Breast epithelium (tissue), 4 donors: ENCODE results near the gene ERAL1. TPM values are rescaled to one million over a fixed set of nuclear protein-coding genes. Genes with fewer than 3 reads are reported as not detected.
A peak's percentile ranks its signal among the peaks of the same experiment; 100 is the strongest.
"Not testable (repeated sequence)": the region's sequence is repeated elsewhere in the genome, so short reads cannot be mapped to it uniquely, and the experiment has no call there.

Experiments used
- DNase-seq, 2 donors: peaks; one replicate each; pipeline ENCODE4 v3.0.0-alpha.2; 2019; ENCODE audit warnings: low spot score in 2 of 2
- H3K27ac ChIP-seq, 2 donors: fragments of 200-600 bp; sonication (generic) in 1 of 2; one replicate each; pipeline ENCODE4 v1.5.1; 2016 to 2019; ENCODE audit warnings: mild to moderate bottlenecking in 1 of 2
- H3K27me3 ChIP-seq, 2 donors: fragments of 200-600 bp; sonication (generic) in 1 of 2; one replicate each; pipeline versions ENCODE4 v1.5.1 to v1.6.0; 2017 to 2019; ENCODE audit warnings: control low read depth in 1 of 2, mild to moderate bottlenecking in 1 of 2
- H3K36me3 ChIP-seq: fragments of 200-600 bp; one replicate; pipeline ENCODE4 v1.5.1; 2019
- H3K4me1 ChIP-seq, 2 donors: fragments of 200-600 bp; sonication (generic); one replicate each; pipeline ENCODE4 v1.5.1; 2016 to 2019; ENCODE audit warnings: control low read depth in 1 of 2
- H3K4me3 ChIP-seq, 3 donors: fragments of 200-600 bp; sonication (generic); 1 replicate in 2 of 3; 2 replicates in 1 of 3; pipeline ENCODE4 v1.5.1; 2016 to 2019; ENCODE audit warnings: mild to moderate bottlenecking in 3 of 3, moderate library complexity in 2 of 3
- H3K9me3 ChIP-seq, 2 donors: fragments of 200-600 bp; sonication (generic) in 1 of 2; one replicate each; pipeline ENCODE4 v1.5.1; 2016 to 2019; ENCODE audit warnings: control low read depth in 1 of 2
- CTCF ChIP-seq, 3 donors: fragments of 450-650 bp; IDR thresholded peaks; one replicate each; pipeline ENCODE4 v1.5.1; 2016 to 2017; ENCODE audit warnings: antibody characterized with exemption in 3 of 3, mild to moderate bottlenecking in 3 of 3, moderate library complexity in 3 of 3
- POLR2A ChIP-seq: fragments of 450-650 bp; IDR thresholded peaks from one replicate; pipeline ENCODE4 v1.6.1; 2016; ENCODE audit warnings: antibody characterized with exemption, mild to moderate bottlenecking, moderate library complexity
- POLR2AphosphoS5 ChIP-seq, 3 donors: sonication (generic); formaldehyde crosslinking; IDR thresholded peaks; one replicate each; pipeline ENCODE4 v1.6.1; 2017; ENCODE audit warnings: antibody characterized with exemption in 3 of 3
- intact Hi-C: fragments of 100-400 bp; cut with DNase I; formaldehyde crosslinking; loops from one replicate; pipeline ENCODE4 v1.15.1; 2023; ENCODE audit warnings: low total_unique reads
- total RNA-seq, 3 donors: library from RNA; depleted of rRNA; stranded (reverse); fragments of >200 nt; gene quantifications; one replicate each; pipeline ENCODE4 v1.1.0, GENCODE V29; 2016

ERAL1 gene
- total RNA-seq, 3 donors from 2014 or later = 24.3 to 51.2 (median 26.4) TPM

- H3K9me3 ChIP-seq = no peaks in the 10 kb centered on the region
- no peak for DNase-seq
- H3K4me1 ChIP-seq = peaks cover 0 to 8% of the 10 kb centered on the region in 2 donors
- H3K4me3 ChIP-seq = no peak overlapping the region
- intact Hi-C loops = no loop called here
- no peaks in the 10 kb centered on the region for H3K36me3 ChIP-seq
- no peak for TF ChIP-seq POLR2A
- no peak for TF ChIP-seq POLR2AphosphoS5 (IDR thresholded peaks at IDR 0.05)
- no peak for TF ChIP-seq CTCF (IDR thresholded peaks at IDR 0.05)
- H3K27me3 ChIP-seq = no peaks in the 10 kb centered on the region
- no peak overlapping the region for H3K27ac ChIP-seq
These were observed 35.2 kb downstream of the ERAL1 start for GRCh38 chr17:28889996-28890395.

GRCh38 chr17:28891201-28891600 is 36.4 kb downstream of the ERAL1 start:
- H3K4me1 ChIP-seq = peaks cover 0 to 8% of the 10 kb centered on the region in 2 donors
- H3K4me3 ChIP-seq = no peak overlapping the region
- no peaks in the 10 kb centered on the region for H3K27me3 ChIP-seq
- peak overlapping the region in 1 of 2 donors; percentile 4 for H3K27ac ChIP-seq
- TF ChIP-seq POLR2A = no peak
- no peak for TF ChIP-seq POLR2AphosphoS5 (IDR thresholded peaks at IDR 0.05)
- no peak for TF ChIP-seq CTCF (IDR thresholded peaks at IDR 0.05)
- intact Hi-C loops = no loop called here
- no peak for DNase-seq
- no peaks in the 10 kb centered on the region for H3K9me3 ChIP-seq
- no peaks in the 10 kb centered on the region for H3K36me3 ChIP-seq

GRCh38 chr17:28892024-28892423 is 37.2 kb downstream of the ERAL1 start:
- DNase-seq = no peak
- intact Hi-C loops = no loop called here
- Histone ChIP-seq H3K4me3 (no peak overlapping the region), H3K36me3 (no peaks in the 10 kb centered on the region), H3K4me1 (peaks cover 0 to 8% of the 10 kb centered on the region in 2 donors), H3K9me3 (no peaks in the 10 kb centered on the region), H3K27me3 (no peaks in the 10 kb centered on the region), H3K27ac (no peak overlapping the region)
- TF ChIP-seq CTCF (IDR thresholded peaks at IDR 0.05) = no peak
- no peak for TF ChIP-seq POLR2AphosphoS5 (IDR thresholded peaks at IDR 0.05)
- TF ChIP-seq POLR2A = no peak

GRCh38 chr17:28893248-28894183 is 38.7 kb downstream of the ERAL1 start:
- intact Hi-C loops, H3K4me1 ChIP-seq, DNase-seq, H3K9me3 ChIP-seq, H3K36me3 ChIP-seq, H3K27me3 ChIP-seq: not testable (repeated sequence)
- Histone ChIP-seq H3K4me3 (peak overlapping the region in 1 of 3 donors; percentile 32), H3K27ac (peak overlapping the region; percentile 74 to 84)

GRCh38 chr17:28895794-28896447 is 41.1 kb downstream of the ERAL1 start:
- peaks cover 5 to 8% of the 10 kb centered on the region in 2 donors for H3K4me1 ChIP-seq

More at GRCh38 chr17:28895794-28896447, 41.1 kb downstream of the ERAL1 start:
- peak overlapping the region; percentile 89 to 91 (median 91) for H3K4me3 ChIP-seq
- H3K9me3 ChIP-seq = no peaks in the 10 kb centered on the region
- no peak for DNase-seq
- TF ChIP-seq CTCF (IDR thresholded peaks at IDR 0.05) (no peak), POLR2A (no peak), POLR2AphosphoS5 (IDR thresholded peaks at IDR 0.05) (no peak)
- H3K27me3 ChIP-seq = no peaks in the 10 kb centered on the region
- peak overlapping the region; percentile 91 to 99 for H3K27ac ChIP-seq
- no peaks in the 10 kb centered on the region for H3K36me3 ChIP-seq
- intact Hi-C loops = no loop called here
